GM19238 (cell line): ENCODE results near the gene RSPH3.
"Not testable (repeated sequence)": the region's sequence is repeated elsewhere in the genome, so short reads cannot be mapped to it uniquely, and the experiment has no call there.

Experiments
- DNase-seq: peaks from one replicate; pipeline ENCODE4 v3.0.0; 2011; ENCODE audit warnings: low spot score; ENCODE audit not compliant: insufficient read length

RSPH3 gene, protein sequence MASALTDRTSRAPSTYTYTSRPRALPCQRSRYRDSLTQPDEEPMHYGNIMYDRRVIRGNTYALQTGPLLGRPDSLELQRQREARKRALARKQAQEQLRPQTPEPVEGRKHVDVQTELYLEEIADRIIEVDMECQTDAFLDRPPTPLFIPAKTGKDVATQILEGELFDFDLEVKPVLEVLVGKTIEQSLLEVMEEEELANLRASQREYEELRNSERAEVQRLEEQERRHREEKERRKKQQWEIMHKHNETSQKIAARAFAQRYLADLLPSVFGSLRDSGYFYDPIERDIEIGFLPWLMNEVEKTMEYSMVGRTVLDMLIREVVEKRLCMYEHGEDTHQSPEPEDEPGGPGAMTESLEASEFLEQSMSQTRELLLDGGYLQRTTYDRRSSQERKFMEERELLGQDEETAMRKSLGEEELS

DNA sequence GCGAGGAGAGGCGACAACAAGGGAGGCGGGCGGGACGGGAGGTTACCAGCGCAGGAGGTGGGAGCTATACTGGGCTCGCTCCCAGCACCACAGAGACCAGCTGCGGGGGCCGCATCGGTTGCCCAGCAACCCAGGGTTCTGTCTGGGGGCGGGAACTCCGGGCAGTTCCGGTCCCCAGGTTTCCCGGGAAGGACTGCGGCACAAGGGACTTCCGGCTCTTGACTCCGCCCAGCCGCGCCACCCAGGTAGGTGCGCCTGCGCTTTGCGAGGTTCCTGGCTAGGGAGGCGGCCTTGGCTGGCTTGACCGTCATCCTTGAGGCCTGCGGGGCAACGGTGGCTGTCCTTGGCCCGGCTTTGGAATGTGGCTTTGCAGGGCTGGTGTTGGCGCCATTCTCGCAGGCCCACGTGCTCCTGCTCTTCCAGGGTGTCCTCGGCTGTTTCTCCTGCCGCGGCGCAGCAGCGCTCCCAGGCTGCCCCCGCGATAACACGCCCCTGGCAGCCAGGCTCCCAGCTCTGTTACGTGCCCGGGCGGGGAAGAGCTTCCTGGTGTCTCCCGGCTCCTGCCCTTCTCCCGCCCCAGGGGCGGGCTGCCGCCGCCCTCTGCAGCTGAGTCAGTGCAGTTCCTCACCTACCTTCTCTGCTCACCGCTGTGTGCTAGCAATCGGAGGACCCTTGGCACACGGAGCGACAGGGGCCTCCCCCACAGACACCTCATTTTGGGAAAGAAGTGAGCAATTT, at the start of gene RSPH3:
Gene RSPH3 (minus strand): TSS at position 537 of the 738 bp plus-strand sequence. CDS start 652 bp downstream, outside the sequence.
- peak; percentile 93 for DNase-seq

DNA sequence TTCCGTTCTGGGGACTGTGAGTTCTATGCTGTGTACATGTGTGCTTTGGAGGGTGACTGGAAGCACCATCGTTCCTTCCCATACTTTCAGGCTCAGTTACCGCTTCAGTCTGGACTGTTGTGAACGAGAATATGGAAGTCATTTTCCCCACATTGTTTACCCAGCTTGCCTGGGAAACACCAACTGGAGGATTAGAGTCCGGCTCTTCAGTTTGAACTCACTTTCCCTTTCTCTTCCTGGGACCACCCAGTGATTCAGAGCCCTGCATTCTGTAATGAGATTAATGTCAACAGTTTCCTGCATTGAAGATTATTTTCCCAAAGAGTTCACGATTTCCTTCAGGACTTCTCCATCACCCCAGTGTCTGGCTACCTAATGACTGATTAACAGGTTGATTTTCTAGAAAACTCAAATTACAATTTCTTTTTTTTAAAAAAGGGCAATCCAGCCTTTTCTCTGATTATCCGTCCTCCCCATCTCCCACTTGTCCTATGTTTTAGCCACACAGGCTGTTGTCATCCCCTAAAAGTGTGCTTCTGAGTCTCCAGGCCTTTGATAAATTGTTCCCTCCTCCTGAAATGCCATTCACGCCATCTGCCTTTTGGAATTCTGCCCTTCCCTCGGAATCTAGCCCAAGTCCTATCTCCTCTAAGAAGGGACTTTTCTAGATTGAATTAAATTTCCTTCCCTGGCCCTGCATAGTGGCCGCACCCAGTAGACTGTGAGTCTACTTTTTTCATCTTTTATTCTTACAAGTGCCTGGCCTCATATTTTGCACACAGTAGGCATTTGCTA, 48.1 kb upstream of the RSPH3 start:
- DNase-seq, result no peak

DNA sequence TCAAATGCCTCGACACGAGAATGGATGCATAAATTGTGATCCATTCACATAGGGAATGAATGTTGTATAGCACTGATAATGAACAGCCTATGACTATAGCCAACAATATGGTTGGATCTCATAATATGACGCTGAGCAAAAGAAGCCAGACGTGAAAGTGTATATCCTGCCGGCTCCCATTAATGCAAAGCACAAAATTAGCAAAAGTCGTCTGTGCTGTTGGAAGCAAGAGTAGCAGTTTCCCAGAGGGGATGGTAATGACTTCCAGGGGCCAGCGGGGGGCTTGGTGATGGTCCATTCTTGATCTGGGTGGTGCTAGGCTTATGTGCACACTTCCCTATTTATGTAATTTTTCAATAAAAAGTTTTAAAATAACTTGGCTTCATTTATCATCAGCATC, 45.8 kb upstream of the RSPH3 start:
- DNase-seq, result no peak

DNA sequence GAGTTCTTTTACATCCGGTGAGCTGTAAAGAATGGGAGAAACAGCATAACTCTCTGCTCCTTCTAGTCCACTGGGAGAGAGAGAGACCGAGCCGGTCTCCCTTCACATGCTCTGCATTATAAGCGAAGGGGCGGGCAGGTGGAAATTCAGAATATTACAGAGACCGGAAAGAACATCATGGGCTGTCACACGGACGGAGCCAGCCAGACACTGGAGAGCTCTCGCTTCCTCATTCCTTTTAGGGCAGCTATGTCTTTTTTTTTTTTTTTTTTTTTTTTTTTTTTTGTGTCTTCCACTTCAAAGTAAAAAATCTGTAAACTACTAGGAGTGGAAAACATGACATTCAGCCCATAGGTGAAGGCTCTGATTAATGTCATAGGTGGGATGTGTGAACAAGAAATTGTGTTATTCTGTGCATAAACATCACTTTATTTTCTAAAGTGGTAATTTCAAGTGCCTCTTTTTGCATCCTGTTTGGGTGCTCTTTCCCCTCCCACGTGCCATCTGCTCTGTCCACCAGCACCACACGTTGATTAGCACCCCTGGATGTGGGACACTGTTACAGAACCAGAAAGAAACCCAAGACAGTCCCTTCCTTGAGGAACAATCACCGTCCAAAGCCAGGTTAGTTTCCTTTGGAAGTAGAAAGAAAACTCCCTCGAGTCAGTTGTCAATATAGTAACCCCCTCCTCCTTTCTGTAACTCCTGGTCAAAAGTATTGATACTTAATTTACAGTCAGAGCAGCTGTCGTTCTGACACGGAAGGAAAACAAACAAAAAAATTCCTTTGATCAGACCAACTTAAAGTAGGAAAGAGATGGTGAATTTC, 45.1 kb upstream of the RSPH3 start, which contains the start of gene TAGAP:
Gene TAGAP (minus strand): TSS at position 93 of the 829 bp plus-strand sequence. CDS start 845 bp downstream, outside the sequence.
- DNase-seq, result peak; percentile 47

DNA sequence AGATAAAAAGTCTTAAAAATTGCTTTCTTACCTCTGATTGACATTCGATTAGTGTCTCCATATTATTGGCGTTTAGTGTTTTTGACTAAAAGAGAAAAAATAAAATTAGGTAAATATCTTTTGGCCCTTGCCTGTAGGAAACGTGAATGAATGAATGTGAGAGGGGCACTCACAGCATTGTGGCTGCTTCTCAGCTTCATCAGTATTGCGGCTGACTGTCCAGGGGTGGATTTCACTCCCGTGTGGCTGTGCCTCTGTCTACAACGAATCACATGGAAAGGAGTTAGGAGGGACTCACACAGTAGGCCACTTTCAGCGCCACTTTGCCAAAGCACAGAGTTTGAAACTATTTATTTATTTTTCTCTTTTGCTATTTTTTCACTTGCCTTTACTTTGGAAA, 43.9 kb upstream of the RSPH3 start:
- no peak for DNase-seq

DNA sequence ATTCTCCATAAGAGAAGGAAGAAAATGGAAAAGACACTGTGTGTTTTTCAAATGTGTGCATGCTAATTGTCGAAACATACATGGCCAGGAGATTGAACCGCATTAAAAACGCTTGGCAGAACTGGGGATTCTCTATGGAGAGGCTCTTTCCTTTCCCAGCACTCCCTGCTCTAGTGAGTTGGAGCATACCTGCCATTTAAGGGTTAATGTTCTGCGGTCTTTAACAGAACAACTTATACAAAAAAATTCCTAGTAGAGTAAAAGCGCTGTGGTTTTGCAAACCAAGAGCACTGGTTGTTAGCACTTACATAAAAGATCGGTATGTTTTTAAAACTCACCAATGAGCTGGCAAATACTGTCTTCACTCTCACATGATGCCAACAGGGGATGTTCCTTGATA, 43.2 kb upstream of the RSPH3 start:
- DNase-seq, result no peak

DNA sequence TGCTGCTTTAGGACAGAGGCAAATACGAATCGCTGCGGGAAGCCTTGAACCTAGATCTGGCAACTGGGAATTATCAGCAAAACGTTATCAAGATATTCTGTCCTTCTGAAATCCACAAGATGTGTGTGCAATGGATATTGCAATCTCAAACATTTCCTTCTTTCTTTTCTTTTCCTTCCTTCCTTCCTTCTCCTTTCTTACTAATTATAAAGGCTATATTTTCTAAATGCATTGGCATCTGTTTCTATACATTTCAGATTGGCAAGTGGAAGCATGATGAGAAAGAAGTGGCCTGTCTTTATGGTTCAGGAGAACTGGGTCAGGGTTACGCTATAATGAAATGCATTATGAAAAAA, 42.8 kb upstream of the RSPH3 start:
- DNase-seq, result no peak

DNA sequence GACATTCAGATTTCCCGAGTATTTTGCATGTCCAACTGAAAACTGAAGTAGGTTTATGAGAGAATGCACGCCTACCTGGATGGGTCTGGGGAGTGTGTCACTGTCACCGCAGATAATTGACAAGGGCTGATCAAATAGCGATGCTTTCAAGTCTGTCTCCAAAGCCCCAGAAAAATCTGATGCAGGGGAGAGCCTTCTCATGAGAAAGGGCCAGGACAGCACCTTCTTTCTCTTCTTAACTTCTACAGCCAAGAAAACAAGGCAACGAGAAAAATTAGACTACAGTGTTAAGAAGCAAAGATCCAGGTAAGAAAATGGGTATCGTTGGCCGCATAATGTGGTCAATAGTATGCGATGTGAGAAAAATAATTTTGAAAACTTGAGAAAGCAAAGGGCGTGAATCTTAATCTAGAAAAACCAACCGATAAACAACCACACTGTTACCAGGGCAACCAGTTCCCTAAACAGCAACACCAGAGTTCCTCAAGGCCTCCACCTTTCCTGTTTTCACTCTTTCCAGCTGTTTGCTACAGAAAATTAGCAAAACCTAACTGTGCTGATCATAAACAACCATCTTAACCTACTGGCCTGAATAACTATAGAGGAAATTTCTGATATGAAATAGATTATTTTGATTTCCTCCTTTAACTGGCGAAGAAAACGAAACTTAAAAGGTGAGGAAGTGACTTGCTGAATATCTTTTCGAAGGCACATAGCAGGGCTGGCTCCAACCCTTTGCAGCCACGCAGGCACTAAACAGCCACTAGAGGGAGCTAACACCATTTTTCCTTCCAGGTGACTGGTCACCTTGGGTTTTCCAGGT, 42.2 kb upstream of the RSPH3 start:
- peak; percentile 50 for DNase-seq

DNA sequence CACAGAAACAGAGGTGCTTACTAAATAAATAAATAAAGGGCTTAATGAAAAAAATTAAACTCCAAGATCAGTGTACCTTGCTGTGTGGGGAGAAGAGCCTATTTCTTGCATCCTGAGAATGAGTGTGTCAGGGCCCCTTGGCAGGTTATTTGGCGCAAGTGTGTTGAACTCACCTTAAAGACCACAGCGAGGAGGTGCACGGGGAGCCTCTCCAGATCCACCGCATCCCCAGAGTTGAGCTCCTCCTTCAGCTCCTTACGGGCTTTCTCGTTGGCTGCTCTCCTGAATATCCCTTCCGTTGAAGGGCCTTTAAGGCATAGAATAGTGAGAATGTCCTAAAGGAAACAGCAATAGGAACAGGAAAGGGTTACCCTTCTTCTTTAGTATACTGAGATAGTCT, 41.2 kb upstream of the RSPH3 start:
- DNase-seq, result no peak

DNA sequence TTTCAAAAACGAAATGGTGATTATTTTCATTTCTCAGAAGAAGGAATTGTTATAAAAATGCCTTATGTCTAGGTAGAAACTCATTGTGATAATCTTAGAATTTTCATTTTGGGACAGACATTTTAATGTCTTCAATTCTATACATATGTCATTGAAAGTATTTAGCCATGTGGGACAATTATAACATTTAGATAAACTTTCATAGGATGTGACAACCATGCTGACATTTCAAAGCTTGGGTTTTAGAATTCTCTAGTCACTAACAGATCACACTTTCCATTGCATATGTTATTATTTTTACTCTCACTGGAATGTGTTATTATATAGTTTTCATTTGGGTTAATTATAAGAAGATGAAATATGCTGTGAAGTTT, 39.9 kb upstream of the RSPH3 start:
- no peak for DNase-seq

DNA sequence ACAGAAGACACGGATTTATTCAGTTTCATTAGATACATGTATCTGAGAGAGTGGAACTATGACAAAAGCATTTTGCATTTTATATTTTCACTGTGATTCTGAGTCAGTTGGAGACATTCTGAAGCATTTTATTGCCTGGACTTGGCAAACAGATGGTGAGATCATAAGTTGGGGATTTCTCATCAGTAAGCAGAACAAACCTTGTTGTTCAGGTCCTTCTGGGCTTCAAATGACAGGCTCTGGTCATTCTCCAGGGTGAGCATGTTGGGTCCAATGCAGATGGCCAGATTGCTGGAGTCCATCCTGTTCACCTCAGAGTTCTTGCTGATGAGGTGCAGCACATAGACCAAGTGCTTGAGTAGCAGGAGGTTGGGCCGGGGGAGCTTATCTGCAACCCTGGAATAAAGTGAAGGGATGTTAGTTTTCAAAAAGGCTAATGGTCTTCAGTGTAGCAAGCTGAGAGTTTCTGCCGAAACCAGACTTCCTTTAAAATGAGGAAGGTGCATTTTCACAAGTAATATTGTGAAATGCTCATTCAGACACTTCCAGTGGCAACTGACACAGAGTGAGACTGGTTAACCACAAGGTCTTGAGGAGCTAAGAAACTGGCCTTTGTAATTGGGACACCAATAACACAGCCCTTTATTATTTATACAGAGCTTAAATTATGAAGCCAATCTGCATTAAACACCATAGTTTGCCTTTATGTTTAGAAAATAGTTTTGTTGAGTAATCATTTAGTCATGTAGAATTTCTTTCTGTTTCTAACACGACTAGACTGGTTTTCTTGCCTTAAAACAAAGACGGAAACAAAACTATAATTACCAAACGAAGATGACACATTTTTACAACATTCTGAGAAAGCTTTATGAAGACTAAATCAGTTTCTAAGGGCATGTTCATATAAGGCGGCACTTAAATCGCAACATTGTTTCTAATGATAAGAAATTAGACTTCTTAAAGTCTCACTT, 39.2 kb upstream of the RSPH3 start:
- DNase-seq, result peak; percentile 38

DNA sequence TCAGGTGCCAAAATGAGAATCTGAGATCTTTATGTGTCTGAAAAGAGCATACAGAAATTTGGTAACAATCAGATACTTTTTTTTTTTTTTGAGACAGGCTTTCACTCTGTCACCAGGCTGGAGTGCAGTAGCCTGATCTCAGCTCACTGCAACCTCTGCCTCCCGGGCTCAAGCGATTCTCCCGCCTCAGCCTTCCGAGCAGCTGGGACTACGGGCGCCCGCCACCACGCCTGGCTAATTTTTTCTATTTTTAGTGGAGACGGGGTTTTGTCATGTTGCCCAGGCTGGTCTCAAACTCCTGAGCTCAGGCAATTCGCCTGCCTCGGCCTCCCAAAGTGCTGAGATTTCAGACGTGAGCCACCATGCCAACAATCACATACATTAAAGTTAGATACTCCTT, 38.3 kb upstream of the RSPH3 start:
- not testable (repeated sequence) for DNase-seq

DNA sequence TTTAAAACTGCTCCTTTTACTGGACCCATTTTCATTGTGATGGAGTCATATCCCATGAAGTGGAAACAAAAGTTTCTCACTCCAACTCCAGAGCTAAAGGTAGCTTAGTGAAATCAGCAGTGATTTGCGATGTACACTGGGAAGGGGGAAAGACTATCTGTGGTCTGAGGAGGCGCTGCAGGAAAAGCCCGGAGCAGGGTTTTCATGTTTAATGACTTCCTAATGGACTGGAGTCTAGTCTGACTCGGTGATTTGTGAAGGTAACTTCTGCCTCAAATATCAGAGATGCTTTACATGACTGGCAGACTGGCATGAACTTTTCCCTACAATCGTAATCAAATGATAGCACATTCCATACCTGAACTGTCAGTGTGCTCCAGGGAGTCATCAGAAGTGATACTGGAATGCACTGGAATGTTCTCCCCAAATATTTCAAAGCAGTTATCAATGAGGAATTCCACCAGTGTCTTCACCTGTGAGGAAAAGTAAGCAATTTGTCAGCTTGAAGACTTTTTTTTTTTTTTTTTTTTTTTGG, 37.8 kb upstream of the RSPH3 start:
- no peak for DNase-seq

DNA sequence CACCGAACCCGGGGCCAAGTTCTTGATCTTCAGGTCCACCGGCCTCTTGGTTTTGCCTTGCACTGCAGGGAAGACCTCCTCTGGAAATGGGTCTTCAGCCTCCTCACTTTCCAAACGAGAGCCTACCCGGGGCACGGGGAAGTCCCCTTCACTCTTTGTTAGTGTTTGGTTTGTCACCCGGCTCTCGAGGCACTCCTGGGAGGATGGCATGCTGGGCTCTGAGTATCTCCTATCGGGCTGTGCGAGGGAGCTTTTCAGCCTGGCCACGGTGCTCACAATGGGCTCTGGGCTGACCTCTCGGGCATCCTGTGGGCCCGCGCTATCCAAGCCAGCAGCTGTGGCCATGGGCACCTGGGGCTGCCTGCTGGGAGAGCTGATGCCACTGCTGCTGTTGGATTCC, 36.7 kb upstream of the RSPH3 start:
- no peak for DNase-seq

DNA sequence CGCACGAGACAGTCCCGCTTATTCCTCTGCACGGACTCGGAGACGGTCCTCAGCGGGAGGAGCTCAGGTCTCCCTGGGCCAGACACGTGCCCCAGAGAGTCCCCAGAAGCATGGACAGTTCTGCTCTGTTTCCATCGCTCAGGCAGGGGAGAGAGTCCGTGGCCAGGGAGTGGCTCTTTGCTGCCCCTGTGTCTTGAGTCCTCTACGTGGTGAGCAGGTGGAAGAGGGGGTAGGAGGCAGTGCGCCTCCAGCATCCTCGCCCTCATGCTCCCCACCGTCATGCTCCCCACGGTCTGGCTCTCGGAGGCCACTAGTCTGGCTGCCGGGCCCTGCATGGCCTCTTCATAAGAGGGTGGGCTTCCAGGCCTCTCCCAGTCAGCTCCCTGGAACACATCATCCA, 35.9 kb upstream of the RSPH3 start:
- DNase-seq, result no peak

DNA sequence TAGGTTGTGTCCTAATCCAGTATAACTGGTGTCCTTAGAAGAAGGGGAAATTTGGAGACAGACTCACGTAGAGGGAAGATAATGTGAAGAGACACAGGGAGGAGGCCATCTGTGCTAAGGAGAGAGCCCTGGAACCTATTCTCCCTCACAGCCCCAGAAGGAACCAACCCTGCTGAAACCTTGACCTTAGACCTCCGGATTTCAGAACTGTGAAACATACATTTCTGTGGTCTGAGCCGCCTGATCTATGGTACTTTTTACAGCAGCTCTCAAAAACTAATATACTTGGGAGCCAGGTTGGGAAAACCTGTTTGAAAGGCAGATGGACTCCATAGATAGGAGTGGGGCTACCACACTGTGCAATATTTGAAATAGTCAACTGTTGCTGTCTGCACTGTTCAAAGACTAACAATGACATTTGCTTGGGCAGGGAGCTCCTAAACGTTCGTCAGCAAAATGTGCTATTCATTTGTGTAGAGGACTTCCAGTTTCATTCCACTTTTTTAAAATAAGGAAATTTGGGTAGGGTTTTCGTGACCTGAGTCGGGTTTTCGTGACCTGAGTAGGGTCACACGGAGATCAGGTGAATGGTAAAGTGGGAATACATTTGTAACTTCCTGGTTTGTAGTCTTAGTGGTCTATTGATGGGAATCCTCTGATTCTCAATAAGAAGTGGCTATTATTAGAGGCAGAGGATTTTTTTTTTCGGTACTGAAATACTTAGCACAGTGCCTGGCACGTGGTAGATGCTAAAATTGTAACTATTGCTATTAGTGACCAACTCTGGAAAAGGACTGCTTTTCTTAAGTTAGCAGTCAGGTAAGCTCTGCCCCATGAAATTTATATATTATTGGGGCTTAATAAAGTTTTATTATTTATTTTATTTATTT, 33.4 kb upstream of the RSPH3 start:
- no peak for DNase-seq

DNA sequence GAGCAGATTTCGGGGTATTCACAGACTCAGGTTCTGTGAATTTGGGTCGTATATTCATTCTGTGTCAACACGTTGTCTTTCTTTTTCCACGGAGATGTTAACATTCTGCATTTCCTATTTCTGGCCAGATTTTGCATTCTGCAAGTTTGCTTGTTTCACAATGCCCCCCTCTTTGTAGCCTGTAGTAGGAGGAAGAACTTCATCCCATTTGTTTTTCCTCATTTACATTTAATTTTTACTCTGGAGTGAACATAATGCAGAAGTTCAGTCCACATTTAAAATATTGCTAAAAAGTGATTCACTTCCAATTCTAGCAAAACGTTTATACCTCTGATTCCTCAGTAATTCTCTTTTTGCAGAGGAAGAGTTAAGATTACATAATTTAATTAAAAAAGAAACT, 31.8 kb upstream of the RSPH3 start:
- no peak for DNase-seq

DNA sequence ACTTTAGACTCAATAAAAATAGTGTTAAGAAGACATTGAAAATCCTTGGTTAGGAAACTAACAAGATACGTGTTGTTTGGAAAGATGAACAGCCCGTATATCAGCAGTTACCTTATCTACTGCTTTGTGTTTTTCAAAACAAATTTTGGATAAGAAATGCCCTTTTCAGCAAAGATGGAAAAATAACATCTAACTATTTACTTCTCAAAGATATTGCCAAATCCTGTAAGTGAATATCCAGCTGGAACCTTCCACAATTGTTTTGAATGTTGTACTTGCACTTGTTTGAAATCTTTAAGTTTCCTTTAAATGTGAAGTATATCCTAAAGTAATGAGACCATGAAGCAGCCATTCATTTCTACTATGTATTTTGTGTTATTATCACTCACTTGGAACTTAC, 30.2 kb upstream of the RSPH3 start:
- no peak for DNase-seq
